PC-3 (cell line): ENCODE measurements around the gene TLR6.

Experiments
- EZH2 ChIP-seq: fragments of 300-600 bp; sonication (generic); IDR thresholded peaks from one replicate; pipeline ENCODE4 v1.6.1; 2017; ENCODE audit warnings: antibody characterized with exemption, mild to moderate bottlenecking, low read length; ENCODE audit not compliant: unreplicated experiment
- TF ChIP-seq, protein P1 (sequence below): fragments of 300-600 bp; sonication (generic); conservative IDR thresholded peaks from 2 replicates; pipeline ENCODE4 v1.5.1; 2017; ENCODE audit warnings: antibody characterized with exemption, low read depth, mild to moderate bottlenecking, low read length

- TF ChIP-seq, protein P1, sequence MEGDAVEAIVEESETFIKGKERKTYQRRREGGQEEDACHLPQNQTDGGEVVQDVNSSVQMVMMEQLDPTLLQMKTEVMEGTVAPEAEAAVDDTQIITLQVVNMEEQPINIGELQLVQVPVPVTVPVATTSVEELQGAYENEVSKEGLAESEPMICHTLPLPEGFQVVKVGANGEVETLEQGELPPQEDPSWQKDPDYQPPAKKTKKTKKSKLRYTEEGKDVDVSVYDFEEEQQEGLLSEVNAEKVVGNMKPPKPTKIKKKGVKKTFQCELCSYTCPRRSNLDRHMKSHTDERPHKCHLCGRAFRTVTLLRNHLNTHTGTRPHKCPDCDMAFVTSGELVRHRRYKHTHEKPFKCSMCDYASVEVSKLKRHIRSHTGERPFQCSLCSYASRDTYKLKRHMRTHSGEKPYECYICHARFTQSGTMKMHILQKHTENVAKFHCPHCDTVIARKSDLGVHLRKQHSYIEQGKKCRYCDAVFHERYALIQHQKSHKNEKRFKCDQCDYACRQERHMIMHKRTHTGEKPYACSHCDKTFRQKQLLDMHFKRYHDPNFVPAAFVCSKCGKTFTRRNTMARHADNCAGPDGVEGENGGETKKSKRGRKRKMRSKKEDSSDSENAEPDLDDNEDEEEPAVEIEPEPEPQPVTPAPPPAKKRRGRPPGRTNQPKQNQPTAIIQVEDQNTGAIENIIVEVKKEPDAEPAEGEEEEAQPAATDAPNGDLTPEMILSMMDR, result no peak
- no peak for TF ChIP-seq EZH2
Measured at GRCh38 chr4:38831653-38832052, 25.0 kb downstream of the TLR6 start.
